H1 (cell line): ENCODE data around the gene ESPNL. TPM values are rescaled to one million over a fixed set of nuclear protein-coding genes. Genes with fewer than 3 reads are reported as not detected.

Experiments used
- ATF2 ChIP-seq: IDR thresholded peaks from 2 replicates; pipeline ENCODE4 v1.6.1; 2012; ENCODE audit warnings: low read length, inconsistent platforms
- CHD1 ChIP-seq: IDR thresholded peaks from 2 replicates; pipeline ENCODE4 v1.6.1; 2012; ENCODE audit warnings: low read depth, low read length, improper control_type of control experiment
- CTCF ChIP-seq, 3 experiments: IDR thresholded peaks; 1 replicate in 2 of 3; 2 replicates in 1 of 3; pipeline versions ENCODE4 v1.5.1 to v1.6.1; 2011; ENCODE audit warnings: low read length in 3 of 3, mild to moderate bottlenecking in 3 of 3, inconsistent platforms in 2 of 3, low read depth in 1 of 3, moderate library complexity in 1 of 3; ENCODE audit not compliant: insufficient read depth in 1 of 3; ENCODE audit errors: control extremely low read depth in 1 of 3
- EGR1 ChIP-seq: IDR thresholded peaks from 2 replicates; pipeline ENCODE4 v1.6.1; 2011; ENCODE audit warnings: low read depth, low read length, borderline replicate concordance
- EP300 ChIP-seq, 2 experiments: IDR thresholded peaks; 1 replicate in 1 of 2; 2 replicates in 1 of 2; pipeline ENCODE4 v1.6.1; 2011 to 2012; ENCODE audit warnings: low read depth in 2 of 2, low read length in 2 of 2, mild to moderate bottlenecking in 2 of 2, borderline replicate concordance in 1 of 2, inconsistent platforms in 1 of 2, moderate library complexity in 1 of 2
- GABPA ChIP-seq: IDR thresholded peaks from 2 replicates; pipeline ENCODE4 v1.6.1; 2011; ENCODE audit warnings: mild to moderate bottlenecking, low read length, moderate library complexity, borderline replicate concordance; ENCODE audit not compliant: insufficient read depth
- GTF2F1 ChIP-seq: IDR thresholded peaks from 2 replicates; pipeline ENCODE4 v1.6.1; 2012; ENCODE audit warnings: low read depth, low read length, improper control_type of control experiment, borderline replicate concordance
- JUN ChIP-seq: IDR thresholded peaks from 2 replicates; pipeline ENCODE4 v1.6.1; 2011; ENCODE audit warnings: low read depth, mild to moderate bottlenecking, improper control_type of control experiment, low read length
- NANOG ChIP-seq: IDR thresholded peaks from 2 replicates; pipeline ENCODE4 v1.6.1; 2011; ENCODE audit warnings: low read length, low read depth, mild to moderate bottlenecking, inconsistent platforms; ENCODE audit not compliant: insufficient read depth, poor library complexity, severe bottlenecking
- POLR2A ChIP-seq, 2 experiments: IDR thresholded peaks; 1 replicate in 1 of 2; 2 replicates in 1 of 2; pipeline ENCODE4 v1.6.1; 2011; ENCODE audit warnings: low read depth in 2 of 2, low read length in 2 of 2, mild to moderate bottlenecking in 2 of 2; ENCODE audit errors: control extremely low read depth in 1 of 2
- POLR2AphosphoS5 ChIP-seq: IDR thresholded peaks from 2 replicates; pipeline ENCODE4 v1.6.1; 2011; ENCODE audit warnings: low read depth, low read length
- POU5F1 ChIP-seq: IDR thresholded peaks from 2 replicates; pipeline ENCODE4 v1.6.1; 2011; ENCODE audit warnings: low read depth, mild to moderate bottlenecking, low read length, moderate library complexity
- RAD21 ChIP-seq, 2 experiments: IDR thresholded peaks in 1 of 2; conservative IDR thresholded peaks in 1 of 2; 2 replicates each; pipeline ENCODE4 v1.6.1; 2011; ENCODE audit warnings: low read depth in 2 of 2, low read length in 2 of 2, improper control_type of control experiment in 1 of 2, inconsistent platforms in 1 of 2, mild to moderate bottlenecking in 1 of 2, moderate library complexity in 1 of 2
- RBBP5 ChIP-seq: IDR thresholded peaks from 2 replicates; pipeline ENCODE4 v1.7.1; 2012; ENCODE audit warnings: low read depth, mild to moderate bottlenecking, inconsistent platforms, low read length, moderate library complexity, borderline replicate concordance
- SAP30 ChIP-seq: fragments of 300-600 bp; sonication (generic); IDR thresholded peaks from 2 replicates; pipeline ENCODE4 v1.7.1; 2012; ENCODE audit warnings: low read length, moderate library complexity, mild to moderate bottlenecking, inconsistent platforms; ENCODE audit not compliant: insufficient read depth, insufficient replicate concordance
- SP4 ChIP-seq: IDR thresholded peaks from 2 replicates; pipeline ENCODE4 v1.6.1; 2012; ENCODE audit warnings: low read length, inconsistent platforms
- SRF ChIP-seq: IDR thresholded peaks from 2 replicates; pipeline ENCODE4 v1.6.1; 2011; ENCODE audit warnings: mild to moderate bottlenecking, low read depth, low read length, moderate library complexity
- SUZ12 ChIP-seq: fragments of 200-600 bp; sonication (generic); IDR thresholded peaks from 2 replicates; pipeline ENCODE4 v1.6.1; 2012; ENCODE audit warnings: mild to moderate bottlenecking, inconsistent platforms, low read length, moderate library complexity, mixed read lengths
- TEAD4 ChIP-seq: IDR thresholded peaks from 2 replicates; pipeline ENCODE4 v1.6.1; 2012; ENCODE audit warnings: low read depth, low read length, inconsistent platforms, mixed read lengths
- YY1 ChIP-seq: IDR thresholded peaks from 2 replicates; pipeline ENCODE4 v1.6.1; 2011; ENCODE audit warnings: low read depth, mild to moderate bottlenecking, low read length
- polyA plus RNA-seq, 7 experiments: library from polyadenylated mRNA; depleted of rRNA in 3 of 7; stranded (reverse) in 5 of 7; unstranded in 2 of 7; fragments of >200 nt in 5 of 7; fragments of 200-250 nt in 2 of 7; gene quantifications; 1 replicate in 5 of 7; 2 replicates in 1 of 7; 4 replicates in 1 of 7; pipeline versions ENCODE4 v1.2.1 to v1.2.3, GENCODE V29; 2011 to 2013; ENCODE audit warnings: missing spikeins in 2 of 7, mixed read lengths in 2 of 7
- total RNA-seq: library from RNA; stranded (reverse); fragmentation: NEBNext Ultra II Directional; extraction: Animal tissue kit (Norgen Biotek cat#: 25700); gene quantifications from 2 replicates; pipeline ENCODE4 v1.2.1, GENCODE V29; 2021

ESPNL gene
- total and polyA plus RNA-seq, 2 of the 8 experiments (the other 6 are each of a cell fraction or from before 2014, with no cell fraction given), result 0.68 to 1.3 TPM

GRCh38 chr2:238158509-238159070 lies 58.5 kb downstream of the ESPNL start, which contains the start of gene ERFE (continued):
- peak in 1 of 2 experiments; percentile 29; a peak in 1 of 4 replicates for TF ChIP-seq RAD21 (IDR thresholded peaks at IDR 0.05 in 1 of 2, conservative IDR thresholded peaks at IDR 0.05 in 1 of 2; ENCODE audit: low read depth in 2 of 2, low read length in 2 of 2)
- no peak for TF ChIP-seq YY1
- peak in 1 of 3 experiments; percentile 44; a peak in 2 of 4 replicates for TF ChIP-seq CTCF (IDR thresholded peaks at IDR 0.05; ENCODE audit: control extremely low read depth in 1 of 3, insufficient read depth in 1 of 3, low read depth in 1 of 3, low read length in 3 of 3)
- no peak for TF ChIP-seq POLR2AphosphoS5
- no peak for TF ChIP-seq GTF2F1
- TF ChIP-seq ATF2, result no peak
- no peak for TF ChIP-seq EGR1
- no peak for TF ChIP-seq SRF
- no peak for TF ChIP-seq POLR2A (IDR thresholded peaks at IDR 0.05; ENCODE audit: control extremely low read depth in 1 of 2, low read depth in 2 of 2, low read length in 2 of 2)
- TF ChIP-seq JUN, result no peak
- no peak for TF ChIP-seq TEAD4
- TF ChIP-seq NANOG, result no peak
- TF ChIP-seq POU5F1, result no peak
- TF ChIP-seq SAP30, result no peak
- no peak for TF ChIP-seq EP300 (IDR thresholded peaks at IDR 0.05; ENCODE audit: borderline replicate concordance in 1 of 2, low read depth in 2 of 2, low read length in 2 of 2)
- no peak for TF ChIP-seq SP4
- no peak for TF ChIP-seq GABPA
- TF ChIP-seq SUZ12, result no peak
- TF ChIP-seq RBBP5, result peak; percentile 28; the same call in 1 of the 2 replicates
- no peak for TF ChIP-seq CHD1
